B cell (primary cell): ENCODE results near the gene MESD. TPM values are rescaled to one million over a fixed set of nuclear protein-coding genes. Genes with fewer than 3 reads are reported as not detected.

Experiments used
- ATAC-seq: fragments of 200-7000 bp; cut with Tn5 transposase; one replicate; pipeline ENCODE4 v1.10.0; 2021; ENCODE audit warnings: low read depth, mild to moderate bottlenecking, moderate number of reproducible peaks, moderate library complexity
- CTCF ChIA-PET: fragments of 350-600 bp; sonication (Branson Sonifier 250); formaldehyde crosslinking; loops from one replicate; lab custom pipeline; 2021; ENCODE audit warnings: antibody characterized with exemption, inconsistent platforms; lab: Charles Lee
- POLR2A ChIA-PET: fragments of 350-600 bp; sonication (Branson Sonifier 250); formaldehyde crosslinking; loops from one replicate; lab custom pipeline; 2021; ENCODE audit warnings: antibody characterized with exemption; lab: Charles Lee
- DNase-seq: peaks from one replicate; pipeline ENCODE4 v3.0.0; 2013
- H2AFZ ChIP-seq: 2 replicates; pipeline ENCODE4 v1.6.1; 2012; ENCODE audit warnings: mild to moderate bottlenecking, low read depth, low read length; ENCODE audit not compliant: insufficient read depth, poor library complexity, severe bottlenecking
- H3K27ac ChIP-seq, 2 donors: 1 replicate in 1 of 2; 2 replicates in 1 of 2; pipeline ENCODE4 v1.5.1; 2012 to 2013; ENCODE audit warnings: low read length in 2 of 2, mild to moderate bottlenecking in 2 of 2, moderate library complexity in 1 of 2
- H3K27me3 ChIP-seq, 4 experiments: fragments of 200-600 bp in 1 of 4; sonication (generic) in 1 of 4; replicated peaks in 1 of 4; 1 replicate in 2 of 4; 2 replicates in 2 of 4; pipeline versions ENCODE4 v1.6.1 to v1.7.0; 2013 to 2016; ENCODE audit warnings: low read length in 3 of 4, mild to moderate bottlenecking in 2 of 4, mixed read lengths in 1 of 4, moderate library complexity in 1 of 4; ENCODE audit not compliant: insufficient read depth in 4 of 4, control insufficient read depth in 3 of 4; ENCODE audit errors: control extremely low read depth in 1 of 4
- H3K36me3 ChIP-seq, 2 experiments: replicated peaks in 1 of 2; 1 replicate in 1 of 2; 2 replicates in 1 of 2; pipeline versions ENCODE4 v1.6.1 to v1.7.1; 2013; ENCODE audit warnings: low read length in 1 of 2; ENCODE audit not compliant: insufficient read depth in 2 of 2, control insufficient read depth in 1 of 2; ENCODE audit errors: control extremely low read depth in 1 of 2, extremely low read depth in 1 of 2
- H3K4me1 ChIP-seq, 2 donors: fragments of 200-600 bp in 1 of 2; sonication (generic) in 1 of 2; 1 replicate in 1 of 2; 2 replicates in 1 of 2; pipeline versions ENCODE4 v1.5.1 to v1.6.1; 2013 to 2017; ENCODE audit warnings: low read length in 2 of 2; ENCODE audit not compliant: control insufficient read depth in 2 of 2, insufficient read depth in 2 of 2
- H3K4me2 ChIP-seq: replicated peaks from 2 replicates; pipeline ENCODE3; 2012; ENCODE audit warnings: mild to moderate bottlenecking, low read depth, low read length; ENCODE audit not compliant: poor library complexity, severe bottlenecking
- H3K4me3 ChIP-seq, 5 experiments: fragments of 200-600 bp in 1 of 5; sonication (generic) in 1 of 5; 1 replicate in 3 of 5; 2 replicates in 2 of 5; pipeline versions ENCODE4 v1.5.1 to v1.7.0; 2011 to 2016; ENCODE audit warnings: low read length in 4 of 5, mild to moderate bottlenecking in 4 of 5, low read depth in 2 of 5, control low read depth in 1 of 5, moderate library complexity in 1 of 5; ENCODE audit not compliant: insufficient read depth in 1 of 5; ENCODE audit errors: control extremely low read depth in 1 of 5, extremely low read depth in 1 of 5
- H3K79me2 ChIP-seq: fragments of 200-600 bp; sonication (generic); one replicate; pipeline ENCODE4 v1.6.0; 2016; ENCODE audit warnings: low read length; ENCODE audit not compliant: control insufficient read depth, insufficient read depth
- H3K9ac ChIP-seq: fragments of 200-600 bp; sonication (generic); 2 replicates; pipeline ENCODE4 v1.6.1; 2017; ENCODE audit warnings: mild to moderate bottlenecking, low read length, moderate library complexity
- H3K9me3 ChIP-seq, 3 donors: one replicate each; pipeline versions ENCODE4 v1.6.1 to v1.7.1; 2013; ENCODE audit warnings: low read length in 2 of 3; ENCODE audit not compliant: control insufficient read depth in 2 of 3, insufficient read depth in 1 of 3; ENCODE audit errors: control extremely low read depth in 1 of 3
- H4K20me1 ChIP-seq: 2 replicates; pipeline ENCODE4 v1.6.0; 2012; ENCODE audit warnings: mild to moderate bottlenecking, low read length; ENCODE audit not compliant: insufficient read depth, control insufficient read depth, poor library complexity, severe bottlenecking
- H3K27ac Mint-ChIP-seq: one replicate; pipeline ENCODE4 v1.8.0; 2021; ENCODE audit warnings: mixed read lengths
- H3K27me3 Mint-ChIP-seq: one replicate; pipeline ENCODE4 v1.8.0; 2021; ENCODE audit warnings: mixed read lengths
- H3K4me1 Mint-ChIP-seq: one replicate; pipeline ENCODE4 v1.8.0; 2021; ENCODE audit warnings: mixed read lengths
- H3K4me3 Mint-ChIP-seq: one replicate; pipeline ENCODE4 v1.8.0; 2021; ENCODE audit warnings: mixed read lengths
- H3K9me3 Mint-ChIP-seq: one replicate; pipeline ENCODE4 v1.8.0; 2022; ENCODE audit warnings: mixed read lengths; ENCODE audit not compliant: insufficient read depth
- CTCF ChIP-seq: fragments of 200-600 bp; IDR thresholded peaks from one replicate; pipeline ENCODE4 v1.8.0; 2022; ENCODE audit warnings: antibody characterized with exemption, mild to moderate bottlenecking
- EZH2 ChIP-seq: IDR thresholded peaks from 2 replicates; pipeline ENCODE4 v1.6.1; 2012; ENCODE audit warnings: borderline replicate concordance, low read depth, mild to moderate bottlenecking, moderate library complexity, low read length; ENCODE audit not compliant: insufficient read depth, poor library complexity, severe bottlenecking
- WGBS: methylation state at CpG from one replicate; pipeline ENCODE4 v1.1.5; 2013; ENCODE audit warnings: missing lambda C conversion rate; ENCODE audit not compliant: insufficient coverage; 5-methylcytosine and 5-hydroxymethylcytosine counted together
- intact Hi-C: fragments of 100-400 bp; cut with micrococcal nuclease; formaldehyde crosslinking; loops from one replicate; pipeline ENCODE4 v1.10.0; 2022
- polyA plus RNA-seq: library from polyadenylated mRNA; depleted of rRNA; stranded (reverse); fragments of >200 nt; gene quantifications from 2 replicates; pipeline ENCODE4 v1.2.3, GENCODE V29; 2012
- total RNA-seq, 2 donors: library from RNA; stranded (reverse); fragments of 120-200 nt in 1 of 2; gene quantifications; 1 replicate in 1 of 2; 2 replicates in 1 of 2; pipeline versions ENCODE4 v1.2.3 to v1.2.4, GENCODE V29; 2013 to 2022

The MESD gene
- total and polyA plus RNA-seq, 2 donors (not counting 1 experiment from before 2014, with no cell fraction given), result 7.9 to 35.3 TPM

- Mint-ChIP-seq H3K27ac (peak overlapping the region; percentile 99), H3K27me3 (no peaks in the 10 kb centered on the region), H3K9me3 (no peaks in the 10 kb centered on the region), H3K4me1 (peaks cover 48% of the 10 kb centered on the region), H3K4me3 (peak overlapping the region; percentile 86)
- no peaks in the 10 kb centered on the region for H3K27me3 ChIP-seq
- ATAC-seq (no peak), DNase-seq (no peak)
- peak overlapping the region in 1 of 2 donors; percentile 94 for H3K27ac ChIP-seq
- H3K9ac ChIP-seq, result peak overlapping the region; percentile 96
- H3K9me3 ChIP-seq, result no peaks in the 10 kb centered on the region
- 12% methylated on average over 42 of the region's 42 CpGs for WGBS
- H3K4me3 ChIP-seq, result peak overlapping the region in 4 of 5 experiments; percentile 48 to 94 (median 74)
- no peak for TF ChIP-seq EZH2
- no peak for TF ChIP-seq CTCF
- peaks cover 47% of the 10 kb centered on the region for H4K20me1 ChIP-seq
- peak overlapping the region; percentile 84 for H3K4me2 ChIP-seq
- ChIA-PET POLR2A (interaction anchor here (0.6 to 2.5 kb wide), 8 partner anchors 11 to 322 kb away, joined by 3 to 15 read pairs (median 4); partner anchors contain the start of gene STARD5), CTCF (interaction anchor here (1.0 to 2.2 kb wide), 4 partner anchors 12 to 264 kb away, joined by 3 to 9 read pairs (median 4); no protein-coding TSS in a partner anchor)
- H3K36me3 ChIP-seq, result peaks cover 0 to 13% of the 10 kb centered on the region in 2 experiments
- H2AFZ ChIP-seq, result peak overlapping the region; percentile 84
- peaks cover 52% of the 10 kb centered on the region for H3K79me2 ChIP-seq
- H3K4me1 ChIP-seq, result peaks cover 36 to 39% of the 10 kb centered on the region in 2 donors
- intact Hi-C loops, result loop anchor here (10.0 kb wide), 1 partner anchor 1263 kb away; the partner anchor contains the start of genes EFL1 and SAXO2
Observed at GRCh38 chr15:81002009-81002330, 12.4 kb upstream of the MESD start.
